OCI-M1 (cell line): ENCODE results near the gene HEATR5A.
"Not testable (repeated sequence)": the region's sequence is repeated elsewhere in the genome, so short reads cannot be mapped to it uniquely, and the experiment has no call there.

Experiments
- DNase-seq: peaks from one replicate; lab custom pipeline; 2025; lab: John Stamatoyannopoulos, UW

The HEATR5A gene

GRCh38 chr14:31388687-31389413, 31.5 kb downstream of the HEATR5A start:
- no peak for DNase-seq

GRCh38 chr14:31387091-31387490, 33.3 kb downstream of the HEATR5A start:
- no peak for DNase-seq

GRCh38 chr14:31386271-31386670, 34.1 kb downstream of the HEATR5A start:
- DNase-seq, result no peak

GRCh38 chr14:31382221-31382620, 38.1 kb downstream of the HEATR5A start:
- no peak for DNase-seq

GRCh38 chr14:31380106-31380505, 40.2 kb downstream of the HEATR5A start:
- no peak for DNase-seq

- not testable (repeated sequence) for DNase-seq
Observed at GRCh38 chr14:31379125-31379947, 41.0 kb downstream of the HEATR5A start.

GRCh38 chr14:31377433-31377832, 42.9 kb downstream of the HEATR5A start:
- no peak for DNase-seq

- DNase-seq, result peak; percentile 58
Observed at GRCh38 chr14:31371646-31372045, 48.7 kb downstream of the HEATR5A start.

GRCh38 chr14:31363331-31364073, 56.8 kb downstream of the HEATR5A start:
- DNase-seq, result no peak

GRCh38 chr14:31362746-31363145, 57.6 kb downstream of the HEATR5A start:
- DNase-seq, result no peak

GRCh38 chr14:31361761-31362160, 58.6 kb downstream of the HEATR5A start:
- not testable (repeated sequence) for DNase-seq

GRCh38 chr14:31360919-31361662, 59.3 kb downstream of the HEATR5A start:
- no peak for DNase-seq

- DNase-seq, result no peak
Observed at GRCh38 chr14:31357279-31357678, 63.1 kb downstream of the HEATR5A start.

GRCh38 chr14:31346097-31346496, 74.3 kb downstream of the HEATR5A start:
- no peak for DNase-seq

- DNase-seq, result no peak
Observed at GRCh38 chr14:31341280-31341679, 79.1 kb downstream of the HEATR5A start.

- DNase-seq, result no peak
Observed at GRCh38 chr14:31340297-31341063, 79.9 kb downstream of the HEATR5A start.

GRCh38 chr14:31339743-31340142, 80.6 kb downstream of the HEATR5A start:
- no peak for DNase-seq

GRCh38 chr14:31337331-31337730, 83.0 kb downstream of the HEATR5A start:
- DNase-seq, result no peak

- DNase-seq, result peak; percentile 2
Observed at GRCh38 chr14:31336646-31337045, 83.7 kb downstream of the HEATR5A start.

- not testable (repeated sequence) for DNase-seq
Observed at GRCh38 chr14:31331395-31331794, 89.0 kb downstream of the HEATR5A start.
